ENCODE measurements around the gene NQO2.
"Not testable (repeated sequence)": the region's sequence is repeated elsewhere in the genome, so short reads cannot be mapped to it uniquely, and the experiment has no call there.

The NQO2 gene

DNA sequence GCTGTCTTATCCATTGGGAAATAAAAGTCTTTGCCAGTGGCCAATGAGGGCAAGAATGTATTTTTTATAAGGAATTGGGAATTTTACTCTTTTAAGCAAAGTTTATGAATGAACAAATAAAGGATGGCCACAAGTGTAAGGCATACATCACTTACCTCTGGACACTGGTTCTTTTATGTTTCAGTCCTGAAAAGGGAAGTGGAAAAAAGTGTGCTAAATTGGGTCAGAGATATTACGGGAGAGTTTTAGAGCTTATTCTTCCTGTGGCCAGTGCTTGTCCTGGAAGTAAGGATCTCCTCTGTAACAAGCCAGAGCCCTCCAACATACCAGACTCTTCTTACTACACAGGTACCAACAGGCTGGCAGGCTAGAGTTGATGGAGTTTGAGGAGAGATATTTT lies 46.1 kb downstream of the NQO2 start:
- DNase-seq, result no peak

DNA sequence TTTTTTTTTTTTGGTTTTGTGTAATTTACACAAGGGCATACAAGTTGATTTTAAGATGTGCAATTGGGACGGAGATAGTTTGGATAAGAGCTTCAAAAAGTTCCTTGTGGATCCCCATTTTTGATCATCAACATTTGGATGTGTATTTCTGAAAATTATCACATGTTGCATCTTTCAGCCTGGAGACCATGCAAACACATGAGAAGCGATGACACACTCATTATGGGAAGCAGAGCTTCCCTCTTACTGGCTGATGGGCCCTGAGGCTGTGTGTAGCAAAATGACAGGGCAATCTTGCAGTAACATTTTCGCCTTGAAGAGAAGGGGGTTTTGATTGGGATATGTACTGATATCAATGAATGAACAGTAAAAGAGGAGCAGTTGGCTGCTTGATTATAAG lies 46.6 kb downstream of the NQO2 start:
- DNase-seq, result no peak

DNA sequence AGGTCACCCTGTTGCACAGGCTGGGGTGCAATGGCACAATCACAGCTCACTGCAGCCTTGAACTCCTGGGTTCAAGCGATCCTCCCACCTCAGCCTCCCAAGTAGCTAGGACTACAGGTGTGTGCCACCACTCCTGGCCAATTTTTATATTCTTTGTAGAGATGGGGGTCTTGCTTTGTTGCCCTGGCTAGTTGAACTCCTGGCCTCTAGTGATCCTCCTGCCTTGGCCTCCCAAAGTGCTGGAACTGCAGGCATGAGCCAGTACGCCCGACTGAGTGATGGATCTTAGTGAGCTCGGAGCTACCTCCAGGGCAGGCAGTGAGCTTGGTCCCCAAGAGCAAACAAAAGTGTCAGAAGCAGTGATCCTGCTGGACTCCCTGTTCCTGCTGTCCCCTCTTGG lies 48.3 kb downstream of the NQO2 start:
- not testable (repeated sequence) for DNase-seq

DNA sequence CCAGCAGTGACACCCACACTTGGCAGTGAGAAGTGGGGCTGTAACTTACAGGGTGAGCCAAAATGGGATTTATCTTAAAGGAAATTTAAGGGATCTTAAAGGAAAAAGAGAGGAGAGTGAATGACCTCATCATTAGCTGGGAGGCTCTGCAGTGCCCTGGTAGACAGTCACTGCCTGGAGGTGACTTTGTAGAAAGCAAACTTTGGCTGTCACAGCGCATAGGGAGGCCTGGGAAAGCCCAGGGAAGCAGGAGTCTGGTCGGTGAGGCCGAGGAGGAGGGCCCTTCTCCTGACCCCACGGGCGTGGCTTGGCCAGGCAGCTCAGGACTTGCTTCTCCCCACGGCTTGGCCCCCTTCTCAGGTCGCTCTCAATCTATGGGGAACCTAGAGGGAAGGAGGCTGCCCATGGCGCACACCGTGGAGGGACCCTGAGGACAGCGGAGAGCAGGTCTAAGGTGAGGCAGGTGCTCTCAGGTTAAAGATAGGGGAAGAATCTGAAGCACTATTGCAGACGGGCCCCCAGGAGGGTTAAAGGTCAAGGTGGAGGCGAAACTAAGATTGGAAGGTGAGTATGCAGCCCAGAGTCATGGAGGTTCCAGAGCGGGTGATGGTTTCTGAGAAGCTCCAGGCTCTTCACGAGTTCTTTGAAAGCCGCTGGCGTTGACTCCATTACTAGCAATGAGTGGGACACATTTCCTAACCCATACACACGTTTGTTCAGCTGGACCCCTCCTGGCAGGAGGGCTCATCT lies 53.0 kb downstream of the NQO2 start:
- no peak for DNase-seq

DNA sequence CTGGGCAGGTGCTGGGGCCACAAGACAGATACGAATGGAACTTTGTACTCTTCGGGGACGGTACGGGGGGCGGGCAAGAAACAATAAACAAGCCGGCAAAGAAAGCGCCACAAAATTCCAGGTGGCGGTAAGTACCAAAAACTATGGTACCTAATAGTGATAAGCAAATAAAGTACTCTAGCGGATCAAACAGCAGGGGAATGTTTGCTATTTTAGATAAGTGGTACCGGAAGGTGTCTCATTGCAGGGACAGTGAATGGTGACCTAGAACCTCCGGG lies 53.5 kb downstream of the NQO2 start:
- no peak for DNase-seq

DNA sequence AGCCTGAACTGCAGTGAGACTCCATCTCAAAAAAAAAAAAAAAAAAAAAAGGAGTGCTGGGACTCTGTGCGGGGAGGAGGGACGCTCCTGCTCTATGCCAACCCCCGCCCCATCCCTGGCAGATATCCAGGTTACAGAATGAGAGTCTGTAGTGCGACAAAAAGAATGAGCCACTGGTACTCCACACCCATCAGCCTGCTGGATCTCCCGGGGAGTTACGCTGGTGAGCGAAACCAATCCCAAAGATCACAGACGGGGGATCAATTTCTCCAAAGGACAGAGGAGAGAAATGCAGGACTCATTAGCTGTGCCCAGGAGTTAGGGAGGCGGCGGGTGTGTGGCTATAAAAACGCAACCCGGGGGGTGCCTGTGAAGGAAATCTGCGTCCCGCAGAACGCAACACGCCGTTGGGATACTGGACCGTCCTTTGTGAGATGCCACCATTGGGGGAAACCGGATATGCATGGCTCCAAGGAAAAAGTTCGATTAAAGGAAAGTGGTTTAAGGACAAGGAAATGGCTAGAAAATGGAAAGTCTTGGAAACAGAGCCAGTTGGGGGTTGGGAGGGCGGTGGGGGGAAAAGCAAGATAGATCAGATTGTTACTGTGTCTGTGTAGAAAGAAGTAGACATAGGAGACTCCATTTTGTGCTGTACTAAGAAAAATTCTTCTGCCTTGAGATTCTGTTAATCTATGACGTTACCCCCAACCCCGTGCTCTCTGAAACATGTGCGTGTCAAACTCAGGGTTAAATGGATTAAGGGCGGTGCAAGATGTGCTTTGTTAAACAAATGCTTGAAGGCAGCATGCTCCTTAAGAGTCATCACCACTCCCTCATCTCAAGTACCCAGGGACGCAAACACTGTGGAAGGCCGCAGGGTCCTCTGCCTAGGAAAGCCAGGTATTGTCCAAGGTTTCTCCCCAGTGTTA lies 54.8 kb downstream of the NQO2 start:
- not testable (repeated sequence) for DNase-seq

DNA sequence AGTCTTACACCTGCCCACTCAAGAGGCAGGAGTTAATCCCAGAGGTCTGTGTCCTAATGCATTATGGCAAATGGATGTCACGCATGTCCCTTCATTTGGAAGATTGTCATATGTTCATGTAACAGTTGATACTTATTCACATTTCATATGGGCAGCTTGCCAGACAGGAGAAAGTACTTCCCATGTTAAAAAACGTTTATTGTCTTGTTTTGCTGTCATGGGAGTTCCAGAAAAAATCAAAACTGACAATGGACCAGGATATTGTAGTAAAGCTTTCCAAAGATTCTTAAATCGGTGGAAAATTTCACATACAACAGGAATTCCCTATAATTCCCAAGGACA lies 55.4 kb downstream of the NQO2 start:
- DNase-seq, result not testable (repeated sequence)

DNA sequence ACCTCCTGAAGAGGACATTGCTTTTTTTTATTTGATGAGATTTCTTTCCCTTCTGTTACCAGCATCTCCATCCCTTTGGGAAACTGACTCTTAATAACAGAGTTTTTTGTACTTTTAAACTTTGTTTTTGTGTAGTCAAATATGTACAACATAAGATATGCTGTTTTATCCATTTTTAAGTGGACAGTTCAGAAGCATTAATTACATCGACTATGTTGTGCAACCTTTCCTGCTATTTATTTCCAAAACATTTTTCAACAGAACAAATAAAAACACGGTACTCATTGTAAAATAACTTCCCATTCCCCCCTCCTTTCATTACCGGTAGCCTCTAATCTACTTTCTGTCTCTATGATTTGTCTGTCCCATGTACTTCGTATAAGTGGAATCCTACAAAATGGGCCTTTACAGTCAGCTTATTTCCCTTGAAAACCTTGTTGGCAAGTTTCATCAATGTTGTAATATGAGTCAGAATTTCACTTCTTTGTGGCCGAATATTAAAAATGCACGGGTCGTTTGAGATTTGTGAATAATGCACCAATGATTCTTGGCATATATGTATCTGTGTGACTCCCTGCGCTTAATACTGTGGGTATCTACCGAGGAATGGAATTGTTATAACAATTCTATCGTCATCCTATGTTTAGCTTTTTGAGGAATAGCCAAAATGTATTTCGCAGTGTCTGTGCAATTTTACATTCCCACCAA lies 57.5 kb downstream of the NQO2 start:
- no peak for DNase-seq

DNA sequence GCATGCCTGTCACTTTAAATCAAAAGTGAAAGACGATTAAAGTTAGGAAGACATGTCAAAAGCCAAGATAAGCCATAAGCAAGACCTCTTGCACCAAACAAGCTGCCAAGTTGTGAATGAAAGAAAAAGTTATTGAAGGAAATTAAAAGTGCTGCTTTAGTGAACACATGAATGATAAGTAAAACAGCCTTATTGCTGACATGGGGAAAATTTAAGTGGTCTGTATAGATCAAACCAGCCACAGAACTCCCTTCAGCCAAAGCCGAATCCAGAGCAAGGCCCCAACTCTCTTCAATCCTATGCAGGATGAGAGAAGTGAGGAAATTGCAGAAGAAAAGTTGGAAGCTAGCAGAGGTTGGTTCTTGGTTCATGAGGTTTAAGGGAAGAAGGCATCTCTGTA lies 59.3 kb downstream of the NQO2 start:
- DNase-seq, result no peak

DNA sequence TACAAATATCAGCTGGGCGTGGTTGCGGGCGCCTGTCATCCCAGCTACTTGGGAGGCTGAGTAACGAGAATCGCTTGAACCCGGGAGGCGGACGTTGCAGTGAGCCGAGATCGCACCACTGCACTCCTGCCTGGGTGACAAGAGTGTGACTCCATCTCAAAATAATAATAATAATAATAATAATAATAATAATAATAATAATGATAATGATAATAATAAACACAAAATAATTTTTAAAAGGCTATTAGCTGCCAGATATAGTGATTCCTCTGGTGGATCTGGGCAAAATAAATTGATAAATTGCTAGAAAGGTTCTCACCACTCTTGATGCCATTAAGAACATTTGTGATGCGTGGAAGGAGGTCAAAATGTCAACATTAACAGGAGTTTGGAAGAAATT lies 60.4 kb downstream of the NQO2 start:
- DNase-seq, result not testable (repeated sequence)

DNA sequence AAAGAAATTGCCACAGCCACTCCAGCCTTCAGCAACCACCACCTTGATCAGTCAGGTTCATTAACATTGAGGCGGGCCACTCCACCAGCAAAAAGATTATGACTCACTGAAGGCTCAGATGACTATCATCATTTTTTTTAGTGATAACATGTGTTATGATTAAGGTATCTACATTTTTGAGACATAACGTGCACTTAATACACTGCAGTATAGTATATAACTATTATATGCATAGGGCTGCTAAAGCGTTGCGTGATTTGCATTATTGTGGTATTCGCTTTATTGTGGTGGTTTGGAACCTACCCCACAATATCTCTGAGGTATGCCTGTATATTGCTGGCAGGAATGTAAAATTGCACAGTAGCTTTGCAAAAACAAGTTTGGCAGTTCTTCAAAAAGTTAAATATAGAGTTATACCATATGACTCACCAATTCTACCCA lies 61.8 kb downstream of the NQO2 start:
- DNase-seq, result no peak

DNA sequence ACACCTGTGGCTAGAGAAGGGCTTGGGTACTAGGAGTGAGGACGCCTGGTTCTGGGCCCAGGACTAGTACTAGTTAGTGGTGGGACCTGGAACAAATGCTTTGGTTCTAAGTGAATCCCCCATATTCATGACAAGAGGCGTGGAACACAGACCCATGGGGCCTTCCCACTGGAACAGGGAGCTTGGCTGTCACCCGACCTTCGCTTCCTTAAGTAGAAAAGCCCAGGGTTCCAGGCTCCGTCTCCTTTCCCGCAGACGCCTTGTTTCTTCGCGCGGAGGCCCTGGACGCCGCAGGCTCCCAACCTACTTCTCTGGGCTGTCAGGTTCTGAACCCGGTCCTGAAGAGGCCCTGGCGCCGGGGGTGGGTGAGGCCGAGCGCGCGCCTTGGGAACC lies 63.6 kb downstream of the NQO2 start:
- not testable (repeated sequence) for DNase-seq

DNA sequence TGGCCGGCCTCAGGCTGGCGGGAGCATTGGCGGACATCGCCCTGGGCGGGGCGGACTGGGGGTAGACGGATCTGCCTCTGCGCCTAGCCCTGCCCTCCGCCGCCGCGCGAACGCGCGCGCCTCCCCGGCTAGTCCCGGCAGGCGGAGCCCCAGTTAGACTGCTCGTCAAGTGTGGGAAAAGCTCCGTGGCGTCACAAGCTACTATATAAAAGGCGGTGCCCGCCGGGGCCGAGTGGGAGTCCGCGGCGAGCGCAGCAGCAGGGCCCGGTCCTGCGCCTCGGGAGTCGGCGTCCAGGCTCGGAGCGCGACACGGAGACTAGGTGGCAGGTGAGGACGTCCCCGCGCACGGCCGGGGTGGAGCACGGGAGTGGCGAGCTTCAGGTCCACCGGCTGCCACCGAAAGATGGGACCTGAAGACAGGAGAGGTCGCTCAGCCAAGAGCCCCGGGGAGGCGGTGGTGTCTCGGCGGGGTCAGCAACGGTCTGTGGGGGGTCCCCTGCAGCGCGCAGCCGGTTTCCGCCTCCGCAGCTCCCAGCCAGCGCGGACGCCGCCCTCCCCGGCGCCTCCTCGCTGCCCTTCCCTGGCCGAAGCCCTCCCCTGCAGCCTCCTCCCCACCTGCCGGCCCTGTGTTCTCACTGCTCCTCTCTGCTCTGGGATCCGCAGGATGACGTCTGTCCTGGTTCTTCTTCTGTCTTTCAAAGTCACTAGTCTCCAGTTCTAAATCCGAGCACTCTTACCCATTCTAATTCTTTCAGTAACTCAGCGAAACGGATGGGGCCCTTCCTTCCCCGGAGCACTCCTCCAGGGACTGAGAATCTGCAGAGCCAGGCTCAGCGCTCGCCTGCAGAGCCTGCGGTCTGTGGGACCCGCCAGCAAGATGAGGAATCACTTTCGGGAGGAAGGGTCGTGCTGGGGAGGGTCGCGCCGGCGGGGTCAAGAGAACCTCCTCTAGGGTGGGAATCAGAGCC lies 64.3 kb downstream of the NQO2 start:
- DNase-seq, result peak; percentile 96

DNA sequence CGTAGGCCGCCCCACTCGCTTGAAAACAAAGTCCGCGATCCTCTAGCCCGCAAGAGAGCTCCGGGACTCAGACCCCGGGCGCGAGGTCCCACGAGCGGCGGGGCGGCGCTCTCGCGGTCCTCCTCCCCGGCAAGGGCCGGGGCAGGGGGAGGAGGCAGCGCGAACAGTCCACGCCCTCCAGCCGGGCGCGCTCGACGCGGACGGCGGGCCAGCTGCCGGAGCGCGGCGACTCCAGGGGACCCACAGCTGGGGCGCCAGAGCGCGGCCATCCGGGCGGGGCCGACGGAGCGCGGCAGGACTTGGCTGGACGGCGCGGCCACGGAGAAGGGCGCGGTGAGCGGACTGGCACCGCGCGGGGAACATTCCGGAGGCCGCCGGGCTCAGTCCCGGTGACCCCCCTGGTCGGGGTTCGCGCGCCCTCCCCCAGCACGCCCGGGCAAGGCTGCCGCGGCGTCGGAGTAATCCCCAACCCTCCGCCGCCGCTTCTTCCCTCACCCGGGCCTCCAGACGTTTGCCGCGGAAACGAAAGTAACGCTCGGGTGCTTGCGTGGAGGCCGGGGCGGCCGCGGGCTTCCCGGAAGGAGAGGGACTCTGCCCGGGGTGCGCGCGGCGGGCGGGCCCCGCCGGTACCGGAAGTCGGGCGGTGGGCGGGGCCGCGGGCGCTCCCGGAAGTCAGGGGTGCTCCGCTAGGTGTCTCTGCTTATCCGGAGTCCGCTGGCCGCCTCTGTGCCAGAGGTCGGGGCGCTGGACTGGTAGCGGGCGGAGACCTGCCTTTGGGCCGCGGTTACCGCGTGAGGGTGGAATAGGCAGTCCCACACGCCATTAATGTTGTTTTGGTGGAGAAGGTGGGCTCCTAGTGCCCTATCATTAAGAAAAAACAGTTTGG lies 68.9 kb downstream of the NQO2 start, which contains the start of gene RIPK1:
Gene RIPK1, plus strand, starts transcription at position 166 of the 886 bp plus-strand sequence. CDS start 8,330 bp downstream, outside the sequence.
- peak; percentile 94 for DNase-seq

Data from CD4-positive, alpha-beta T cell treated with Interleukin-15 for 1 hour (primary cell).